HEK293 (cell line): Measurements from ENCODE around the gene TBCK.

Source experiments
- AEBP2 ChIP-seq: fragments of 450-650 bp; formaldehyde crosslinking; IDR thresholded peaks from 2 replicates; pipeline ENCODE4 v1.5.1; 2016; ENCODE audit warnings: missing biosample characterization, missing genetic modification characterization, borderline replicate concordance
- CTCF ChIP-seq: fragments of 450-650 bp; formaldehyde crosslinking; IDR thresholded peaks from 2 replicates; pipeline ENCODE4 v1.5.1; 2016; ENCODE audit warnings: missing biosample characterization, missing genetic modification characterization
- ZBTB1 ChIP-seq: fragments of 450-650 bp; formaldehyde crosslinking; IDR thresholded peaks from 2 replicates; pipeline ENCODE4 v1.5.1; 2016; ENCODE audit warnings: missing biosample characterization, missing genetic modification characterization

GRCh38 chr4:106291678-106292077 is 24.3 kb downstream of the TBCK start:
- no peak for TF ChIP-seq ZBTB1 (tag by site-specific recombination)
- TF ChIP-seq AEBP2 (tag by site-specific recombination) = no peak
- no peak for TF ChIP-seq CTCF (tag by site-specific recombination)
